Measurements from ENCODE around the gene NDRG3.
"Not testable (repeated sequence)": the region's sequence is repeated elsewhere in the genome, so short reads cannot be mapped to it uniquely, and the experiment has no call there.

NDRG3 gene

GRCh38 chr20:36758276-36758675 is 12.4 kb upstream of the NDRG3 start:
- no peak for DNase-seq

GRCh38 chr20:36756496-36756895 is 10.6 kb upstream of the NDRG3 start:
- DNase-seq: peak in 1 of 2 experiments; percentile 22

- peak; percentile 68 for DNase-seq
Observed at GRCh38 chr20:36754656-36755222, 8.8 kb upstream of the NDRG3 start.

- no peak for DNase-seq
Observed at GRCh38 chr20:36752582-36752981, 6.7 kb upstream of the NDRG3 start.

- DNase-seq: no peak
Observed at GRCh38 chr20:36745234-36745926, 510 bp downstream of the NDRG3 start.

- DNase-seq: no peak
Observed at GRCh38 chr20:36744764-36745191, 1.1 kb downstream of the NDRG3 start.

GRCh38 chr20:36744243-36744642 is 1.6 kb downstream of the NDRG3 start:
- DNase-seq: no peak

GRCh38 chr20:36742558-36742957 is 3.3 kb downstream of the NDRG3 start:
- no peak for DNase-seq

GRCh38 chr20:36741072-36741471 is 4.8 kb downstream of the NDRG3 start:
- DNase-seq: no peak

- no peak for DNase-seq
Observed at GRCh38 chr20:36737183-36737499, 8.7 kb downstream of the NDRG3 start.

- no peak for DNase-seq
Observed at GRCh38 chr20:36736451-36737182, 9.3 kb downstream of the NDRG3 start.

- no peak for DNase-seq
Observed at GRCh38 chr20:36732456-36732855, 13.4 kb downstream of the NDRG3 start.

- no peak for DNase-seq
Observed at GRCh38 chr20:36728986-36729385, 16.9 kb downstream of the NDRG3 start.

- DNase-seq: no peak
Observed at GRCh38 chr20:36726168-36726567, 19.7 kb downstream of the NDRG3 start.

GRCh38 chr20:36720510-36720909 is 25.4 kb downstream of the NDRG3 start:
- DNase-seq: no peak

GRCh38 chr20:36717657-36718056 is 28.2 kb downstream of the NDRG3 start:
- peak; percentile 26 to 27 for DNase-seq

- no peak for DNase-seq
Observed at GRCh38 chr20:36717021-36717420, 28.9 kb downstream of the NDRG3 start.

- DNase-seq: no peak
Observed at GRCh38 chr20:36712775-36713174, 33.1 kb downstream of the NDRG3 start.

GRCh38 chr20:36709126-36709525 is 36.8 kb downstream of the NDRG3 start:
- no peak for DNase-seq

GRCh38 chr20:36703530-36703929 is 42.4 kb downstream of the NDRG3 start:
- no peak for DNase-seq

GRCh38 chr20:36700438-36700837 is 45.5 kb downstream of the NDRG3 start:
- DNase-seq: no peak

GRCh38 chr20:36695467-36695866 is 50.4 kb downstream of the NDRG3 start:
- DNase-seq: not testable (repeated sequence)

- DNase-seq: no peak
Observed at GRCh38 chr20:36688630-36689029, 57.3 kb downstream of the NDRG3 start.

GRCh38 chr20:36687850-36688249 is 58.0 kb downstream of the NDRG3 start:
- no peak for DNase-seq
